H1 (cell line): ENCODE results near the gene PLOD1. TPM values are rescaled to one million over a fixed set of nuclear protein-coding genes. Genes with fewer than 3 reads are reported as not detected.

Experiments used
- CTCF ChIA-PET: fragments of 300-600 bp; sonication (Branson Sonifier 250); formaldehyde crosslinking; loops from one replicate; lab custom pipeline; 2021; ENCODE audit not compliant: partially characterized antibody; lab: Charles Lee
- POLR2A ChIA-PET: fragments of 300-600 bp; sonication (Branson Sonifier 250); formaldehyde crosslinking; loops from one replicate; lab custom pipeline; 2021; ENCODE audit warnings: inconsistent platforms; ENCODE audit not compliant: partially characterized antibody; lab: Charles Lee
- DNase-seq, 2 experiments: peaks; one replicate each; pipeline versions ENCODE4 v3.0.0 to v3.0.0-alpha.2; 2010 to 2022; ENCODE audit warnings: low spot score in 2 of 2, low read depth in 1 of 2, mixed read lengths in 1 of 2
- FAIRE-seq: peaks from 2 replicates; lab custom pipeline; 2011; peaks lifted over from hg19 to GRCh38; lab: Jason Lieb, UNC
- H2AFZ ChIP-seq: 2 replicates; pipeline ENCODE4 v1.8.1; 2012; ENCODE audit warnings: low read length, inconsistent platforms
- H2AK5ac ChIP-seq: 2 replicates; pipeline ENCODE4 v1.6.1; 2013; ENCODE audit warnings: low read depth, low read length
- H2BK120ac ChIP-seq: replicated peaks from 2 replicates; pipeline ENCODE3; 2013; ENCODE audit warnings: low read depth, low read length, inconsistent platforms
- H2BK12ac ChIP-seq: 2 replicates; pipeline ENCODE4 v1.6.1; 2013; ENCODE audit warnings: low read depth, low read length
- H2BK15ac ChIP-seq: 2 replicates; pipeline ENCODE4 v1.6.1; 2013; ENCODE audit warnings: low read length
- H2BK20ac ChIP-seq: 2 replicates; pipeline ENCODE4 v1.6.1; 2013; ENCODE audit warnings: low read length
- H2BK5ac ChIP-seq: 2 replicates; pipeline ENCODE4 v1.6.1; 2013; ENCODE audit warnings: low read depth, low read length
- H3K14ac ChIP-seq: 2 replicates; pipeline ENCODE4 v1.6.1; 2013; ENCODE audit warnings: inconsistent platforms; ENCODE audit not compliant: insufficient read length
- H3K18ac ChIP-seq: 2 replicates; pipeline ENCODE4 v1.6.1; 2013; ENCODE audit warnings: low read length; ENCODE audit errors: extremely low read depth
- H3K23ac ChIP-seq: 2 replicates; pipeline ENCODE4 v1.6.1; 2013; ENCODE audit warnings: inconsistent platforms; ENCODE audit not compliant: insufficient read length
- H3K23me2 ChIP-seq: 2 replicates; pipeline ENCODE4 v1.6.1; 2013; ENCODE audit warnings: low read depth, low read length
- H3K27ac ChIP-seq: 2 replicates; pipeline ENCODE4 v1.6.1; 2011; ENCODE audit warnings: low read depth, low read length, inconsistent platforms
- H3K27me3 ChIP-seq, 4 experiments: replicated peaks in 1 of 4; 1 replicate in 1 of 4; 2 replicates in 3 of 4; pipeline versions ENCODE4 v1.6.1 to v1.8.1; 2011 to 2013; ENCODE audit warnings: low read length in 3 of 4, mild to moderate bottlenecking in 3 of 4, inconsistent platforms in 2 of 4, mixed read lengths in 2 of 4, moderate library complexity in 1 of 4; ENCODE audit not compliant: control insufficient read depth in 3 of 4, insufficient read depth in 3 of 4; ENCODE audit errors: extremely low read depth in 1 of 4
- H3K36me3 ChIP-seq, 4 experiments: 2 replicates each; pipeline versions ENCODE4 v1.6.1 to v1.8.1; 2011 to 2013; ENCODE audit warnings: mild to moderate bottlenecking in 4 of 4, low read length in 3 of 4, moderate library complexity in 2 of 4, control low read depth in 1 of 4, inconsistent platforms in 1 of 4; ENCODE audit not compliant: insufficient read depth in 4 of 4, control insufficient read depth in 2 of 4
- H3K4ac ChIP-seq: replicated peaks from 2 replicates; pipeline ENCODE3; 2013; ENCODE audit warnings: low read length, low read depth, mixed read lengths, inconsistent platforms; ENCODE audit not compliant: insufficient read length
- H3K4me1 ChIP-seq, 4 experiments: replicated peaks in 1 of 4; 1 replicate in 1 of 4; 2 replicates in 3 of 4; pipeline versions ENCODE4 v1.6.1 to v1.8.1; 2011 to 2013; ENCODE audit warnings: low read length in 3 of 4, inconsistent platforms in 2 of 4, mixed read lengths in 1 of 4; ENCODE audit not compliant: insufficient read depth in 4 of 4, control insufficient read depth in 3 of 4
- H3K4me2 ChIP-seq, 2 experiments: 2 replicates each; pipeline versions ENCODE4 v1.6.1 to v1.8.1; 2011 to 2013; ENCODE audit warnings: low read depth in 2 of 2, low read length in 2 of 2, control low read depth in 1 of 2, inconsistent platforms in 1 of 2, mild to moderate bottlenecking in 1 of 2; ENCODE audit not compliant: insufficient read depth in 1 of 2
- H3K4me3 ChIP-seq, 4 experiments: fragments of 200-600, 300-600 bp in 1 of 4; sonication (generic), shearing (Covaris generic), sonication (Bioruptor Twin) in 1 of 4; 2 replicates each; pipeline versions ENCODE4 v1.5.1 to v1.8.1; 2011 to 2016; ENCODE audit warnings: low read length in 4 of 4, low read depth in 3 of 4, control low read depth in 2 of 4, inconsistent platforms in 2 of 4, mild to moderate bottlenecking in 2 of 4, mixed read lengths in 1 of 4, moderate library complexity in 1 of 4; ENCODE audit not compliant: insufficient read depth in 2 of 4; ENCODE audit errors: extremely low read depth in 1 of 4
- H3K56ac ChIP-seq: replicated peaks from 2 replicates; pipeline ENCODE3; 2013; ENCODE audit warnings: low read depth, mild to moderate bottlenecking, mixed read lengths, low read length, inconsistent platforms; ENCODE audit not compliant: insufficient read length
- H3K79me1 ChIP-seq: 2 replicates; pipeline ENCODE4 v1.6.1; 2013; ENCODE audit warnings: low read depth, low read length, control low read depth
- H3K79me2 ChIP-seq, 2 experiments: 2 replicates each; pipeline versions ENCODE4 v1.6.1 to v1.8.1; 2012 to 2013; ENCODE audit warnings: low read length in 2 of 2, mild to moderate bottlenecking in 2 of 2, inconsistent platforms in 1 of 2; ENCODE audit not compliant: insufficient read depth in 2 of 2, control insufficient read depth in 1 of 2
- H3K9ac ChIP-seq, 4 experiments: replicated peaks in 1 of 4; 1 replicate in 1 of 4; 2 replicates in 3 of 4; pipeline versions ENCODE4 v1.6.1 to v1.8.1; 2011 to 2013; ENCODE audit warnings: low read depth in 3 of 4, low read length in 3 of 4, control low read depth in 2 of 4, mild to moderate bottlenecking in 2 of 4, moderate library complexity in 2 of 4, inconsistent platforms in 1 of 4; ENCODE audit errors: extremely low read depth in 1 of 4
- H3K9me3 ChIP-seq, 2 experiments: 2 replicates each; pipeline versions ENCODE4 v1.6.1 to v1.8.1; 2012 to 2013; ENCODE audit warnings: mild to moderate bottlenecking in 2 of 2, moderate library complexity in 2 of 2, control low read depth in 1 of 2, inconsistent platforms in 1 of 2, low read depth in 1 of 2, low read length in 1 of 2, mixed read lengths in 1 of 2; ENCODE audit not compliant: insufficient read depth in 2 of 2
- H4K20me1 ChIP-seq, 2 experiments: replicated peaks in 1 of 2; 2 replicates each; pipeline versions ENCODE3 to v1.8.1; 2011 to 2013; ENCODE audit warnings: inconsistent platforms in 2 of 2, low read length in 2 of 2, mild to moderate bottlenecking in 1 of 2; ENCODE audit not compliant: insufficient read depth in 2 of 2, control insufficient read depth in 1 of 2
- H4K5ac ChIP-seq: 2 replicates; pipeline ENCODE4 v1.6.1; 2013; ENCODE audit warnings: low read length, low read depth, mixed read lengths, inconsistent platforms; ENCODE audit not compliant: insufficient read length
- H4K8ac ChIP-seq: 2 replicates; pipeline ENCODE4 v1.8.0; 2013; ENCODE audit warnings: mild to moderate bottlenecking, moderate library complexity, low read length, inconsistent platforms; ENCODE audit not compliant: insufficient read depth; ENCODE audit errors: extremely low read depth
- H4K91ac ChIP-seq: replicated peaks from 2 replicates; pipeline ENCODE3; 2013; ENCODE audit warnings: low read length, mixed read lengths, inconsistent platforms; ENCODE audit not compliant: insufficient read length
- CEBPB ChIP-seq: IDR thresholded peaks from 2 replicates; pipeline ENCODE4 v1.6.1; 2012; ENCODE audit warnings: low read depth, low read length
- CREB1 ChIP-seq: IDR thresholded peaks from 2 replicates; pipeline ENCODE4 v1.6.1; 2012; ENCODE audit warnings: inconsistent platforms
- JUN ChIP-seq: IDR thresholded peaks from 2 replicates; pipeline ENCODE4 v1.6.1; 2011; ENCODE audit warnings: low read depth, mild to moderate bottlenecking, improper control_type of control experiment, low read length
- MAX ChIP-seq: IDR thresholded peaks from 2 replicates; pipeline ENCODE4 v1.6.1; 2012; ENCODE audit warnings: inconsistent platforms
- PHF8 ChIP-seq: fragments of 200-600 bp; sonication (generic); conservative IDR thresholded peaks from 2 replicates; pipeline ENCODE4 v1.7.1; 2012; ENCODE audit warnings: low read depth, mild to moderate bottlenecking, inconsistent platforms, low read length, moderate library complexity
- RXRA ChIP-seq: IDR thresholded peaks from 2 replicates; pipeline ENCODE4 v1.6.1; 2011; ENCODE audit warnings: low read depth, mild to moderate bottlenecking, low read length, moderate library complexity; ENCODE audit not compliant: insufficient read depth
- SAP30 ChIP-seq: fragments of 300-600 bp; sonication (generic); IDR thresholded peaks from 2 replicates; pipeline ENCODE4 v1.7.1; 2012; ENCODE audit warnings: low read length, moderate library complexity, mild to moderate bottlenecking, inconsistent platforms; ENCODE audit not compliant: insufficient read depth, insufficient replicate concordance
- SIN3A ChIP-seq, 2 experiments: IDR thresholded peaks in 1 of 2; conservative IDR thresholded peaks in 1 of 2; 2 replicates each; pipeline ENCODE4 v1.6.1; 2011 to 2012; ENCODE audit warnings: low read length in 2 of 2, improper control_type of control experiment in 1 of 2, low read depth in 1 of 2, mild to moderate bottlenecking in 1 of 2
- SRF ChIP-seq: IDR thresholded peaks from 2 replicates; pipeline ENCODE4 v1.6.1; 2011; ENCODE audit warnings: mild to moderate bottlenecking, low read depth, low read length, moderate library complexity
- USF2 ChIP-seq: IDR thresholded peaks from 2 replicates; pipeline ENCODE4 v1.6.1; 2011; ENCODE audit warnings: low read length, improper control_type of control experiment
- YY1 ChIP-seq: IDR thresholded peaks from 2 replicates; pipeline ENCODE4 v1.6.1; 2011; ENCODE audit warnings: low read depth, mild to moderate bottlenecking, low read length
- WGBS, 2 experiments: shearing (Covaris generic) in 1 of 2; methylation state at CpG; one replicate each; pipeline versions ENCODE4 v1.1.6 to v1.1.7; 2013 to 2015; ENCODE audit warnings: low lambda C conversion rate in 2 of 2, mixed read lengths in 2 of 2, inconsistent platforms in 1 of 2, low coverage in 1 of 2, missing lambda C conversion rate in 1 of 2; ENCODE audit not compliant: insufficient replicate concordance in 2 of 2, insufficient coverage in 1 of 2, insufficient read length in 1 of 2; ENCODE audit errors: extremely low coverage in 1 of 2, missing lambda C conversion rate in 1 of 2; 5-methylcytosine and 5-hydroxymethylcytosine counted together
- polyA plus RNA-seq, 7 experiments: library from polyadenylated mRNA; depleted of rRNA in 3 of 7; stranded (reverse) in 5 of 7; unstranded in 2 of 7; fragments of >200 nt in 5 of 7; fragments of 200-250 nt in 2 of 7; gene quantifications; 1 replicate in 5 of 7; 2 replicates in 1 of 7; 4 replicates in 1 of 7; pipeline versions ENCODE4 v1.2.1 to v1.2.3, GENCODE V29; 2011 to 2013; ENCODE audit warnings: missing spikeins in 2 of 7, mixed read lengths in 2 of 7
- total RNA-seq: library from RNA; stranded (reverse); fragmentation: NEBNext Ultra II Directional; extraction: Animal tissue kit (Norgen Biotek cat#: 25700); gene quantifications from 2 replicates; pipeline ENCODE4 v1.2.1, GENCODE V29; 2021

The PLOD1 gene
- total and polyA plus RNA-seq, 2 of the 8 experiments (the other 6 are each of a cell fraction or from before 2014, with no cell fraction given): 44.9 to 51.8 TPM

- Histone ChIP-seq H3K36me3 (peaks cover 19 to 67% (median 43%) of the 10 kb centered on the region in 4 experiments), H3K56ac (no peak overlapping the region), H2BK15ac (no peak overlapping the region), H2BK5ac (no peak overlapping the region), H3K27me3 (no peaks in the 10 kb centered on the region), H2AK5ac (no peak overlapping the region), H3K4me2 (no peak overlapping the region), H4K91ac (no peak overlapping the region), H3K18ac (no peak overlapping the region), H2BK120ac (no peak overlapping the region), H2BK20ac (no peak overlapping the region), H3K4ac (no peak overlapping the region), H3K4me1 (no peaks in the 10 kb centered on the region), H4K20me1 (peaks cover 0 to 5% of the 10 kb centered on the region in 2 experiments), H3K23me2 (no peaks in the 10 kb centered on the region), H3K79me2 (no peaks in the 10 kb centered on the region), H3K4me3 (no peak overlapping the region), H3K23ac (no peak overlapping the region), H3K9me3 (no peaks in the 10 kb centered on the region), H2BK12ac (no peak overlapping the region), H4K5ac (no peak overlapping the region), H3K27ac (no peak overlapping the region), H3K79me1 (peaks cover 2% of the 10 kb centered on the region; the same call in 1 of the 2 replicates), H3K9ac (no peak overlapping the region), H4K8ac (no peak overlapping the region), H2AFZ (no peak overlapping the region), H3K14ac (no peak overlapping the region)
- ChIA-PET POLR2A (interaction anchor here (1.0 to 1.4 kb wide), 3 partner anchors 12 to 87 kb away, joined by 3 to 5 read pairs (median 4); partner anchors contain the start of gene MIIP), CTCF (interaction anchor here (0.6 to 2.0 kb wide), 7 partner anchors 13 to 683 kb away, joined by 3 to 8 read pairs (median 4); no protein-coding TSS in a partner anchor)
- 94% methylated on average over 5 of the region's 5 CpGs; no CpG with 5 or more reads in 1 of the 2 experiments for WGBS, 2 experiments
- DNase-seq (no peak), FAIRE-seq (no peak)
- TF ChIP-seq JUN (no peak), SAP30 (no peak), USF2 (no peak), YY1 (no peak), PHF8 (no peak), CEBPB (no peak), RXRA (no peak), SIN3A (conservative IDR thresholded peaks at IDR 0.05 in 1 of 2, IDR thresholded peaks at IDR 0.05 in 1 of 2; ENCODE audit: low read depth in 1 of 2, low read length in 2 of 2) (no peak), SRF (no peak), CREB1 (no peak), MAX (no peak)
Measured at GRCh38 chr1:11997081-11997850, 62.7 kb downstream of the PLOD1 start.
